SK-N-SH (cell line): ENCODE measurements around the gene DNAJB6. TPM values are rescaled to one million over a fixed set of nuclear protein-coding genes. Genes with fewer than 3 reads are reported as not detected.

ENCODE experiments used
- CTCF ChIA-PET: fragments of 300-600, 350-600 bp; formaldehyde crosslinking; extraction: SDS; loops from one replicate; lab custom pipeline; 2021; lab: Yijun Ruan, JAX
- POLR2A ChIA-PET: fragments of 350-600 bp; sonication (Branson Sonifier 250); formaldehyde crosslinking; extraction: SDS; loops from one replicate; lab custom pipeline; 2020; ENCODE audit warnings: antibody characterized with exemption, inconsistent platforms; lab: Yijun Ruan, JAX
- DNase-seq: peaks from one replicate; pipeline ENCODE4 v3.0.0; 2012
- H2AFZ ChIP-seq: fragments of 200-600 bp; sonication (generic); 2 replicates; pipeline ENCODE4 v1.8.1; 2016; ENCODE audit warnings: antibody characterized with exemption, mild to moderate bottlenecking, low read depth
- H3F3A ChIP-seq: fragments of 200-600 bp; sonication (generic); replicated peaks from 2 replicates; pipeline ENCODE3; 2016; ENCODE audit warnings: antibody characterized with exemption, mild to moderate bottlenecking; ENCODE audit not compliant: insufficient read depth
- H3K27ac ChIP-seq, 2 experiments: fragments of 200-500 bp in 1 of 2; fragments of 200-600 bp in 1 of 2; sonication (Bioruptor generic) in 1 of 2; sonication (generic), shearing (Covaris generic) in 1 of 2; 2 replicates each; pipeline versions ENCODE4 v1.5.1 to v1.6.1; 2014 to 2016; ENCODE audit warnings: low read depth in 2 of 2, inconsistent platforms in 1 of 2, low read length in 1 of 2, mild to moderate bottlenecking in 1 of 2, mixed read lengths in 1 of 2
- H3K27me3 ChIP-seq: fragments of 200-600 bp; sonication (generic), shearing (Covaris generic); 2 replicates; pipeline ENCODE4 v1.6.1; 2016; ENCODE audit warnings: mixed run types; ENCODE audit not compliant: insufficient read depth
- H3K36me3 ChIP-seq, 2 experiments: fragments of 200-500 bp in 1 of 2; fragments of 200-600 bp in 1 of 2; sonication (Bioruptor generic) in 1 of 2; sonication (generic) in 1 of 2; replicated peaks in 1 of 2; 2 replicates each; pipeline versions ENCODE3 to v1.5.1; 2014 to 2016; ENCODE audit warnings: low read length in 1 of 2, mild to moderate bottlenecking in 1 of 2; ENCODE audit not compliant: insufficient read depth in 2 of 2, control insufficient read depth in 1 of 2
- H3K4me1 ChIP-seq, 2 experiments: fragments of 200-500 bp in 1 of 2; fragments of 200-600 bp in 1 of 2; sonication (Bioruptor generic) in 1 of 2; sonication (generic), shearing (Covaris generic) in 1 of 2; 2 replicates each; pipeline versions ENCODE4 v1.5.1 to v1.6.1; 2014 to 2016; ENCODE audit warnings: low read depth in 1 of 2, low read length in 1 of 2, mixed run types in 1 of 2; ENCODE audit not compliant: insufficient read depth in 2 of 2, control insufficient read depth in 1 of 2
- H3K4me2 ChIP-seq: fragments of 200-600 bp; sonication (generic), shearing (Covaris generic); 2 replicates; pipeline ENCODE4 v1.6.1; 2017; ENCODE audit warnings: mixed run types
- H3K4me3 ChIP-seq, 2 experiments: fragments of 200-500 bp in 1 of 2; fragments of 200-600 bp in 1 of 2; sonication (Bioruptor generic) in 1 of 2; sonication (generic), shearing (Covaris generic) in 1 of 2; 2 replicates each; pipeline versions ENCODE4 v1.5.1 to v1.8.1; 2014 to 2016; ENCODE audit warnings: low read depth in 2 of 2, inconsistent platforms in 1 of 2, low read length in 1 of 2, mild to moderate bottlenecking in 1 of 2, mixed read lengths in 1 of 2, moderate library complexity in 1 of 2
- H3K79me2 ChIP-seq: fragments of 200-600 bp; sonication (generic); 2 replicates; pipeline ENCODE4 v1.8.1; 2017; ENCODE audit warnings: mild to moderate bottlenecking; ENCODE audit not compliant: insufficient read depth
- H3K9ac ChIP-seq: fragments of 200-600 bp; sonication (generic); 2 replicates; pipeline ENCODE4 v1.6.1; 2017; ENCODE audit warnings: mixed run types
- H3K9me2 ChIP-seq: fragments of 200-600 bp; sonication (generic); 2 replicates; pipeline ENCODE4 v1.6.1; 2017; ENCODE audit warnings: mixed run types
- H3K9me3 ChIP-seq: fragments of 200-600 bp; sonication (generic); 2 replicates; pipeline ENCODE4 v1.6.1; 2017; ENCODE audit warnings: mixed run types, mild to moderate bottlenecking, moderate library complexity
- H4K20me1 ChIP-seq: fragments of 200-600 bp; sonication (generic); 2 replicates; pipeline ENCODE4 v1.6.1; 2017; ENCODE audit warnings: mild to moderate bottlenecking, mixed run types; ENCODE audit not compliant: insufficient read depth
- CHD2 ChIP-seq: fragments of 150-350 bp; IDR thresholded peaks from 2 replicates; pipeline ENCODE4 v1.6.1; 2018; ENCODE audit warnings: low read length; ENCODE audit not compliant: partially characterized antibody
- EP300 ChIP-seq, 2 experiments: IDR thresholded peaks; 2 replicates each; pipeline versions ENCODE4 v1.4.0 to v1.6.1; 2012; ENCODE audit warnings: borderline replicate concordance in 1 of 2, low read depth in 1 of 2, low read length in 1 of 2
- FOXJ3 ChIP-seq: sonication (generic); formaldehyde crosslinking; IDR thresholded peaks from 2 replicates; pipeline ENCODE4 v1.5.1; 2020; ENCODE audit warnings: mild to moderate bottlenecking, missing genetic modification reagents
- GABPA ChIP-seq: IDR thresholded peaks from 2 replicates; pipeline ENCODE4 v1.4.0; 2012; ENCODE audit warnings: low read depth, mild to moderate bottlenecking
- GATA2 ChIP-seq: sonication (generic); formaldehyde crosslinking; IDR thresholded peaks from 2 replicates; pipeline ENCODE4 v1.5.0; 2020; ENCODE audit warnings: mild to moderate bottlenecking, missing genetic modification reagents
- MEF2A ChIP-seq: IDR thresholded peaks from 2 replicates; pipeline ENCODE4 v1.4.0; 2012; ENCODE audit warnings: low read depth, borderline replicate concordance
- NRF1 ChIP-seq: IDR thresholded peaks from 2 replicates; pipeline ENCODE4 v1.6.1; 2012; ENCODE audit warnings: low read depth, mild to moderate bottlenecking, low read length
- POLR2AphosphoS5 ChIP-seq: IDR thresholded peaks from 2 replicates; pipeline ENCODE4 v1.6.1; 2012; ENCODE audit warnings: low read depth, low read length
- RCOR1 ChIP-seq: fragments of 150-350 bp; IDR thresholded peaks from 2 replicates; pipeline ENCODE4 v1.6.1; 2017; ENCODE audit warnings: antibody characterized with exemption, low read length
- RFX5 ChIP-seq: IDR thresholded peaks from 2 replicates; pipeline ENCODE4 v1.6.1; 2012; ENCODE audit warnings: mild to moderate bottlenecking, improper control_type of control experiment, low read length
- RXRA ChIP-seq: IDR thresholded peaks from 2 replicates; pipeline ENCODE4 v1.4.0; 2012; ENCODE audit warnings: low read depth, mild to moderate bottlenecking, borderline replicate concordance
- SIN3A ChIP-seq: IDR thresholded peaks from 2 replicates; pipeline ENCODE4 v1.6.1; 2012; ENCODE audit warnings: low read depth, mild to moderate bottlenecking, low read length, moderate library complexity, borderline replicate concordance
- SMC3 ChIP-seq: IDR thresholded peaks from 2 replicates; pipeline ENCODE4 v1.6.1; 2012; ENCODE audit warnings: low read depth, low read length, improper control_type of control experiment
- TEAD4 ChIP-seq: IDR thresholded peaks from 2 replicates; pipeline ENCODE4 v1.4.0; 2012; ENCODE audit warnings: mild to moderate bottlenecking, borderline replicate concordance; ENCODE audit not compliant: insufficient read depth
- USF2 ChIP-seq: fragments of 150-350 bp; IDR thresholded peaks from 2 replicates; pipeline ENCODE4 v1.6.1; 2017; ENCODE audit warnings: antibody characterized with exemption, low read length, low read depth, borderline replicate concordance
- WGBS: methylation state at CpG from one replicate; pipeline ENCODE4 v1.1.6; 2017; ENCODE audit warnings: low lambda C conversion rate; 5-methylcytosine and 5-hydroxymethylcytosine counted together
- polyA plus RNA-seq, 3 experiments: library from polyadenylated mRNA; depleted of rRNA; stranded (reverse); fragments of >200 nt; gene quantifications; 2 replicates each; pipeline ENCODE4 v1.2.3, GENCODE V29; 2012
- TF ChIP-seq, protein P1 (sequence below): IDR thresholded peaks from 2 replicates; pipeline ENCODE4 v1.4.0; 2012; ENCODE audit warnings: low read depth, borderline replicate concordance
- TF ChIP-seq, protein P2 (sequence below): IDR thresholded peaks from 2 replicates; pipeline ENCODE4; 2012

The DNAJB6 gene
- polyA plus RNA-seq, 1 of the 3 experiments (the other 2 are of a cell fraction), result 176 TPM

GRCh38 chr7:157409753-157410727 lies 73.2 kb downstream of the DNAJB6 start:
- H3K9me3 ChIP-seq, result no peaks in the 10 kb centered on the region
- ChIA-PET POLR2A (no interaction called here), CTCF (interaction anchor here (1.3 to 5.9 kb wide), 2 partner anchors 15 to 22 kb away, joined by 5 to 56 read pairs; no protein-coding TSS in a partner anchor)
- no peak overlapping the region for H2AFZ ChIP-seq
- WGBS, result 96% methylated on average over 75 of the region's 78 CpGs
- TF ChIP-seq POLR2AphosphoS5, result no peak
- no peak for TF ChIP-seq FOXJ3 (CRISPR knock-in tag)
- no peak overlapping the region for H3K4me3 ChIP-seq
- no peak overlapping the region for H3K9ac ChIP-seq
- peaks cover 16 to 66% of the 10 kb centered on the region in 2 experiments for H3K36me3 ChIP-seq
- H3K27me3 ChIP-seq, result no peaks in the 10 kb centered on the region
- H3K79me2 ChIP-seq, result peaks cover 3% of the 10 kb centered on the region; the same call in 1 of the 2 replicates
- H3K4me1 ChIP-seq, result peaks cover 0 to 25% of the 10 kb centered on the region in 2 experiments; a peak in 2 of 4 replicates
- no peaks in the 10 kb centered on the region for H3K9me2 ChIP-seq
- H4K20me1 ChIP-seq, result peaks cover 39% of the 10 kb centered on the region
- no peak overlapping the region for H3K4me2 ChIP-seq
- H3F3A ChIP-seq, result peaks cover 19% of the 10 kb centered on the region
- no peak for DNase-seq
- no peak overlapping the region for H3K27ac ChIP-seq

DNA sequence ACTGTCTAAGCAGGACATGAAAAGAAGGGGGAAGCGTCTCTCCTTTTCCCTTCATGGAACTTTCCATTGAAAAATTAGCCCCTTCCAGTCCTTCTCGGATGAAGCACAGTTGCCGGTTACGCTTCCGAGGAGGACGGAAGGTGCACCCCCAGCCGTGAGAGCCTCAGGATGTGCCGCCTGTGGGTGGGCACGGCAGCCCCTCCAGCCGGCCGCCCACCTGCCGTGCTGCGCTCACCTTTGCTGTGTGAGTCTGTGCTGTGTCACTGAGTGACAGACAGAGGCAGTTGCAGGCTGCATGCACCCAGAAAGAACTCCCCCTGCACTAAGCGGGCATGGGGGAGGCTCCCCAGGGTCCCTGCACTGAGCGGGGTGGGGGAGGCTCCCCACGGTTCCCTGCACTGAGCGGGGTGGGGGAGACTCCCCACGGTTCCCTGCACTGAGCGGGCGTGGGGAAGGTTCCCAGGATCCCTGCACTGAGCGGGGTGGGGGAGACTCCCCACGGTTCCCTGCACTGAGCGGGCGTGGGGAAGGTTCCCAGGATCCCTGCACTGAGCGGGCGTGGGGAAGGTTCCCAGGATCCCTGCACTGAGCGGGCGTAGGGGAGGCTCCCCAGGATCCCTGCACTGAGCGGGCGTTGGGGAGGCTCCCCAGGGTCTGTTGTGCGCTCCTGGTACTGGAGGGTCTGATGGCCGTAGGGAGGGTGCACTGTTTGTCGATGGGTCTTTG lies 74.2 kb downstream of the DNAJB6 start:
- Histone ChIP-seq H3K9ac (no peak overlapping the region), H3K9me2 (no peaks in the 10 kb centered on the region), H3K27me3 (no peaks in the 10 kb centered on the region), H3K9me3 (no peaks in the 10 kb centered on the region), H3F3A (peaks cover 19% of the 10 kb centered on the region), H3K27ac (no peak overlapping the region), H3K79me2 (peaks cover 3% of the 10 kb centered on the region; the same call in 1 of the 2 replicates), H3K4me3 (no peak overlapping the region), H3K4me1 (peaks cover 0 to 15% of the 10 kb centered on the region in 2 experiments; a peak in 1 of 4 replicates), H2AFZ (no peak overlapping the region), H3K36me3 (peaks cover 19 to 71% of the 10 kb centered on the region in 2 experiments), H4K20me1 (peaks cover 33% of the 10 kb centered on the region), H3K4me2 (no peak overlapping the region)
- 96% methylated on average over 30 of the region's 33 CpGs for WGBS
- no peak for TF ChIP-seq RCOR1
- TF ChIP-seq USF2, result no peak
- TF ChIP-seq GATA2 (CRISPR knock-in tag), result no peak
- no peak for TF ChIP-seq TEAD4
- TF ChIP-seq CHD2, result no peak
- no peak for TF ChIP-seq GABPA
- no peak for TF ChIP-seq RXRA
- TF ChIP-seq MEF2A, result no peak
- TF ChIP-seq, protein P1, sequence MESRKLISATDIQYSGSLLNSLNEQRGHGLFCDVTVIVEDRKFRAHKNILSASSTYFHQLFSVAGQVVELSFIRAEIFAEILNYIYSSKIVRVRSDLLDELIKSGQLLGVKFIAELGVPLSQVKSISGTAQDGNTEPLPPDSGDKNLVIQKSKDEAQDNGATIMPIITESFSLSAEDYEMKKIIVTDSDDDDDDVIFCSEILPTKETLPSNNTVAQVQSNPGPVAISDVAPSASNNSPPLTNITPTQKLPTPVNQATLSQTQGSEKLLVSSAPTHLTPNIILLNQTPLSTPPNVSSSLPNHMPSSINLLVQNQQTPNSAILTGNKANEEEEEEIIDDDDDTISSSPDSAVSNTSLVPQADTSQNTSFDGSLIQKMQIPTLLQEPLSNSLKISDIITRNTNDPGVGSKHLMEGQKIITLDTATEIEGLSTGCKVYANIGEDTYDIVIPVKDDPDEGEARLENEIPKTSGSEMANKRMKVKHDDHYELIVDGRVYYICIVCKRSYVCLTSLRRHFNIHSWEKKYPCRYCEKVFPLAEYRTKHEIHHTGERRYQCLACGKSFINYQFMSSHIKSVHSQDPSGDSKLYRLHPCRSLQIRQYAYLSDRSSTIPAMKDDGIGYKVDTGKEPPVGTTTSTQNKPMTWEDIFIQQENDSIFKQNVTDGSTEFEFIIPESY, result no peak
- no peak for TF ChIP-seq RFX5
- TF ChIP-seq, protein P2, sequence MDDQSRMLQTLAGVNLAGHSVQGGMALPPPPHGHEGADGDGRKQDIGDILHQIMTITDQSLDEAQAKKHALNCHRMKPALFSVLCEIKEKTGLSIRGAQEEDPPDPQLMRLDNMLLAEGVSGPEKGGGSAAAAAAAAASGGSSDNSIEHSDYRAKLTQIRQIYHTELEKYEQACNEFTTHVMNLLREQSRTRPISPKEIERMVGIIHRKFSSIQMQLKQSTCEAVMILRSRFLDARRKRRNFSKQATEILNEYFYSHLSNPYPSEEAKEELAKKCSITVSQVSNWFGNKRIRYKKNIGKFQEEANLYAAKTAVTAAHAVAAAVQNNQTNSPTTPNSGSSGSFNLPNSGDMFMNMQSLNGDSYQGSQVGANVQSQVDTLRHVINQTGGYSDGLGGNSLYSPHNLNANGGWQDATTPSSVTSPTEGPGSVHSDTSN, result no peak
- TF ChIP-seq SIN3A, result no peak
- no peak for TF ChIP-seq EP300 (IDR thresholded peaks at IDR 0.05; ENCODE audit: borderline replicate concordance in 1 of 2, low read depth in 1 of 2, low read length in 1 of 2)
- TF ChIP-seq SMC3, result no peak
- no peak for TF ChIP-seq NRF1
- ChIA-PET CTCF (interaction anchor here (5.9 kb wide), 1 partner anchor 16 kb away, joined by 56 read pairs; no protein-coding TSS in a partner anchor), POLR2A (no interaction called here)
- DNase-seq, result no peak
